Cardiac muscle cell (in vitro differentiated cells and primary cell): ENCODE data around the gene CYBRD1. TPM values are rescaled to one million over a fixed set of nuclear protein-coding genes. Genes with fewer than 3 reads are reported as not detected.
A peak's percentile ranks its signal among the peaks of the same experiment; 100 is the strongest.

Experiments used
- DNase-seq, 2 donors: peaks; one replicate each; pipeline versions ENCODE4 v3.0.0 to v3.0.0-alpha.2; 2010 to 2017; ENCODE audit warnings: low read depth in 1 of 2, low spot score in 1 of 2
- H3K27ac ChIP-seq: fragments of 200-600 bp; sonication (generic); 2 replicates; pipeline ENCODE4 v1.5.1; 2016
- H3K27me3 ChIP-seq: fragments of 200-600 bp; sonication (generic); 2 replicates; pipeline ENCODE4 v1.6.0; 2016; ENCODE audit warnings: control low read depth
- H3K36me3 ChIP-seq: fragments of 200-600 bp; sonication (generic); 2 replicates; pipeline ENCODE4 v1.5.1; 2016; ENCODE audit warnings: control low read depth
- H3K4me1 ChIP-seq: fragments of 200-600 bp; sonication (generic); 2 replicates; pipeline ENCODE4 v1.8.1; 2017; ENCODE audit warnings: low read depth, mild to moderate bottlenecking, mixed run types
- H3K4me3 ChIP-seq: fragments of 200-600 bp; sonication (generic); 2 replicates; pipeline ENCODE4 v1.5.1; 2016; ENCODE audit warnings: mild to moderate bottlenecking
- H3K9me3 ChIP-seq: fragments of 200-600 bp; sonication (generic); 2 replicates; pipeline ENCODE4 v1.5.1; 2017; ENCODE audit warnings: low read depth, mild to moderate bottlenecking, control low read depth
- CTCF ChIP-seq: IDR thresholded peaks from 2 replicates; pipeline ENCODE4 v1.5.1; 2012; ENCODE audit warnings: low read depth, mild to moderate bottlenecking, low read length
- polyA plus RNA-seq: library from polyadenylated mRNA; unstranded; fragments of >200 nt; fragmentation: Nextera tagmentation; extraction: Ambion mirVana; gene quantifications from 2 replicates; pipeline ENCODE4 v1.2.1, GENCODE V29; 2016
- total RNA-seq: library from RNA; depleted of rRNA; stranded (reverse); fragments of >200 nt; gene quantifications from 2 replicates; pipeline ENCODE4 v1.2.3, GENCODE V29; 2016

The CYBRD1 gene
- total and polyA plus RNA-seq, 2 experiments from 2014 or later: 0.86 to 2.3 TPM

DNA sequence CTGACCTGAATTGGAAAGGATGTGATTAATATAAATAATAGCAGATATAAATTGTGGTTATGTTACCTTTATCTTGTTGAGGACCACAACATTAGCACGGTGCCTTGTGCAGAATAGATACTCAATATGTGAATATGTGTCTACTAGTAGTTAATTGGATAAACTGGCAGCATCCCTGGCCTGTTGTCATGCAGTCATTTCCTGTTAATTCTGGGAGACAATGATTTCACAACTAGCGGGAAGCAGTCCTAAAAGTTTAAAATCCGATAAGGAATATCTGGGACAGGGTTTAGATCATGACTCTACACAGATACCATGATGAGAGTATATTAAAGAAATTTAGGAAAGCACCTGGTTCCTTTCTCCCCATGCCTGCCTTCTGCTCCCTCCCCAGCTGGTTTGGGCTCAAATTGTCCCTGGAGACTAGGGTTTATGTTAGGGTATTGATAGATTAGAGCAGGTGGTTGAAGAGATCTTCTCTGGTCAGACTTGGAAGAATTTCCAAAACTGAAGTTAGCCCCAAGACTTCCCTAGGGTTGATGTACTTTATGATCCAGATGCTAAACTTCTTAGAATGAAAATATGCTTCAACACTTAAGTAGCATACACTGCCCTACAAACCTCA, 32.8 kb downstream of the CYBRD1 start:
- peak in 1 of 2 donors; percentile 38 for DNase-seq
- TF ChIP-seq CTCF: no peak

DNA sequence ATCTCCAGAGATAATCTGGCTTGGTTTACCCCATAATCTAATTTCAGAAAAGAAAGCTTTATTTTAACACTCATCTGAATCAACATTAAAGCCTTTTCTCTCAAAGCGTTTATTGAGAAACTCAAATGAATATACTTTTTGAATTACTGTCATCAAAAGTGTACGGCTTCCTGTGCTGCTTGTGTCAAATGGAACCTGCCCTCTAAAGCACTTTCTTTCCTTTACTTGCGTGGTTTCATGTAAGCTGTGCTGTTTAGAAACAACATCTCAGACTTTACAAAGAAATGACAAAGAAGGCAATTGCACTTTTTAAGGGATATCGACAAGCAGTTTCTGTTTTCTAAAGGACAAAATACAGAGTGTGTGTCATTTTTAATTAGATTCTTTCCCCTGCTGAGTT, 35.1 kb downstream of the CYBRD1 start:
- no peaks in the 10 kb centered on the region for H3K27me3 ChIP-seq
- no peak overlapping the region for H3K27ac ChIP-seq
- H3K4me1 ChIP-seq: no peaks in the 10 kb centered on the region
- DNase-seq: no peak
- no peak overlapping the region for H3K4me3 ChIP-seq
- no peaks in the 10 kb centered on the region for H3K36me3 ChIP-seq
- H3K9me3 ChIP-seq: no peaks in the 10 kb centered on the region
- no peak for TF ChIP-seq CTCF

More for the DNA sequence above, 32.8 kb downstream of the CYBRD1 start:
- Histone ChIP-seq H3K4me1 (no peaks in the 10 kb centered on the region), H3K27me3 (no peaks in the 10 kb centered on the region), H3K9me3 (no peaks in the 10 kb centered on the region), H3K4me3 (no peak overlapping the region), H3K36me3 (no peaks in the 10 kb centered on the region), H3K27ac (no peak overlapping the region)

DNA sequence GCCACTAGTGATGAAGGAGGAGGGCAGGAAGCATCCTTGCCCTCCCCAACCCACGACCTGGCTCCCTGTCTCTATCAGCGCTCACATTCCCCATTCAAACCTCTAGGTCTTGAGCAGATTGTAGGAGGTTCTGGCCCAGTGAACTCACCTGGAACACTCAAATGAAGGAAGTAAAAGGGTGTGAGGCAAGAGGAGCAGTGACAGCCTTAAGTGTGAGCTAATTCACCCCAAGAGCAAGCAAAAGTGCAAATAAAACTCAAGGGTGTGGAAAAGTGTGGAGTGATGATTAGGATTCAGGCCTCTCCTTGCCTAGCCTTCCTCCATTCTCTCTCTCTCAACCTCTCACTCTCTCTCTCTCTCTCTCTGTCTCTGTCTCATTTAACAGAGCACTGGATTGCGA, 41.0 kb downstream of the CYBRD1 start:
- H3K27me3 ChIP-seq: no peaks in the 10 kb centered on the region
- no peak for TF ChIP-seq CTCF
- no peak overlapping the region for H3K4me3 ChIP-seq
- H3K4me1 ChIP-seq: no peaks in the 10 kb centered on the region
- no peak for DNase-seq
- no peak overlapping the region for H3K27ac ChIP-seq
- no peaks in the 10 kb centered on the region for H3K9me3 ChIP-seq
- no peaks in the 10 kb centered on the region for H3K36me3 ChIP-seq

- Histone ChIP-seq H3K27ac (no peak overlapping the region), H3K4me3 (no peak overlapping the region), H3K9me3 (no peaks in the 10 kb centered on the region), H3K4me1 (no peaks in the 10 kb centered on the region), H3K27me3 (no peaks in the 10 kb centered on the region), H3K36me3 (no peaks in the 10 kb centered on the region)
- TF ChIP-seq CTCF: no peak
- DNase-seq: no peak
Observed at GRCh38 chr2:171564463-171564862, 42.2 kb downstream of the CYBRD1 start.

DNA sequence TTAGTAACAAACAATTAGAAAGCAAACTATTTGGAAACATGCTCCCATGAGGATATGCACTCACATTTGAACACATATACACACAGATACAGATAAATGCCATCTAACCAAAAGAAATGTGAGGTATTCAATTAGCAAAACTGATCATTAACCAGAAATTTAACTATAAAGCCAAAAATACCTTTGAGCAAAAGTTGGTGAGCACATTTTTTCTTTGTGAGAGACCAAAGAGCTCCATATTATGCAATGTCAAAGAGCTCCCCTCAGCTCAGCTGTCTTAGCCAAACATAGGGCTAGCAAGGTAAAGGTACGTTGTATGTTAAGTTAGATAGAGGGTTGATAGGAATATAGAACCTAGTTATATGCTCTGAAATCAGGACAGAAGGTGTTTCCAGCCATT, 43.8 kb downstream of the CYBRD1 start:
- no peak overlapping the region for H3K4me3 ChIP-seq
- no peaks in the 10 kb centered on the region for H3K9me3 ChIP-seq
- H3K27ac ChIP-seq: no peak overlapping the region
- no peaks in the 10 kb centered on the region for H3K27me3 ChIP-seq
- DNase-seq: no peak
- no peaks in the 10 kb centered on the region for H3K36me3 ChIP-seq
- TF ChIP-seq CTCF: no peak
- no peaks in the 10 kb centered on the region for H3K4me1 ChIP-seq
